Forelimb muscle (tissue), 1 donor: Measurements from ENCODE around the gene OR10H3. TPM values are rescaled to one million over a fixed set of nuclear protein-coding genes. Genes with fewer than 3 reads are reported as not detected.
A peak's percentile ranks its signal among the peaks of the same experiment; 100 is the strongest.
"Not testable (repeated sequence)": the region's sequence is repeated elsewhere in the genome, so short reads cannot be mapped to it uniquely, and the experiment has no call there.

ENCODE experiments used
- DNase-seq: peaks from one replicate; pipeline ENCODE4 v3.0.0-alpha.2; 2013; ENCODE audit warnings: low read depth
- polyA plus RNA-seq: library from polyadenylated mRNA; unstranded; fragments of 120-200 nt; gene quantifications from one replicate; pipeline ENCODE4 v1.2.1, GENCODE V29; 2013; ENCODE audit not compliant: insufficient read length

OR10H3 gene
- polyA plus RNA-seq, 1 donor, result not detected

- DNase-seq, result no peak
These were observed 39.5 kb downstream of the OR10H3 start for GRCh38 chr19:15776991-15777970.

DNA sequence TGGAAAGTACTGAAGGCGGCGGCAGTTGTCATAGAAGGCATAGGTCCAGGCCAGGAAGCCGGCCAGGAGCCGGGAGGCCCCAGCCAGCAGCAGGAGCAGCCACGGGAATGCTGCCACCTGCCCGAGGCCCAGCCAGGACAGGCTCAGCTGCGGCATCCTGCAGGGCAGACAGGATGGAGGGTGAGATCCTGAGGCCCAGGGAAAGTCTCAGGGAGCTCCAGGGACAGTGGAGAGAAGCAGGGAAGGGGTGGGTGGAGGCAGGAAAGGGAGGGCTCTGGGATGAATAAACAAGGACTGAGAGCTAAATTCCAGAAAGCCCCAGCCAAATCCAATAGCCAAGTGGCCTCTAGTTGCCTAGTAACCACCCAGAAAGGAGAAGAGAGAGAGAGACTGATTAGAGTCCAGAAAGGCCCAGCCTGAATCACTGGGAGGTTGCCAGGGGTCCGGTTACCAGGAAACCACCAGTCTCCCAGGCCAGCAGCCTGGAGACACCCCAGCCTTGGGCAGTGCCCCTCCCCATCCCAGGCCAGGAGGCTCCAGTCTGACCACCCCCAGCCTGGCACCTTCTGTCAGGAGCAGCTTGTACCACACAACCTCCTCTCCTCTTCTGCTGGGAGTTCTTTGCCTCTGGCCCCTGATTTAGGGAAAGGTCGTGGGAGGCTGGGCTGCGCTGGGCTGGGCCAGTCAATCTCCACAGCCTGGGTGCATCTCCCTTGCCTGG lies 42.1 kb downstream of the OR10H3 start:
- peak; percentile 65 for DNase-seq

- DNase-seq, result peak; percentile 5
These were observed 43.0 kb downstream of the OR10H3 start for GRCh38 chr19:15780610-15781418.

GRCh38 chr19:15781661-15782060 lies 43.9 kb downstream of the OR10H3 start:
- no peak for DNase-seq

- no peak for DNase-seq
These were observed 44.4 kb downstream of the OR10H3 start for GRCh38 chr19:15782211-15782610.

- DNase-seq, result not testable (repeated sequence)
These were observed 45.1 kb downstream of the OR10H3 start for GRCh38 chr19:15782896-15783295.

- DNase-seq, result no peak
These were observed 49.9 kb downstream of the OR10H3 start, which contains the start of gene OR10H5 for GRCh38 chr19:15787611-15788155. TSS of gene OR10H5 (plus strand) at chr19:15787661. CDS start at chr19:15794049, 6,388 bp downstream.

DNA sequence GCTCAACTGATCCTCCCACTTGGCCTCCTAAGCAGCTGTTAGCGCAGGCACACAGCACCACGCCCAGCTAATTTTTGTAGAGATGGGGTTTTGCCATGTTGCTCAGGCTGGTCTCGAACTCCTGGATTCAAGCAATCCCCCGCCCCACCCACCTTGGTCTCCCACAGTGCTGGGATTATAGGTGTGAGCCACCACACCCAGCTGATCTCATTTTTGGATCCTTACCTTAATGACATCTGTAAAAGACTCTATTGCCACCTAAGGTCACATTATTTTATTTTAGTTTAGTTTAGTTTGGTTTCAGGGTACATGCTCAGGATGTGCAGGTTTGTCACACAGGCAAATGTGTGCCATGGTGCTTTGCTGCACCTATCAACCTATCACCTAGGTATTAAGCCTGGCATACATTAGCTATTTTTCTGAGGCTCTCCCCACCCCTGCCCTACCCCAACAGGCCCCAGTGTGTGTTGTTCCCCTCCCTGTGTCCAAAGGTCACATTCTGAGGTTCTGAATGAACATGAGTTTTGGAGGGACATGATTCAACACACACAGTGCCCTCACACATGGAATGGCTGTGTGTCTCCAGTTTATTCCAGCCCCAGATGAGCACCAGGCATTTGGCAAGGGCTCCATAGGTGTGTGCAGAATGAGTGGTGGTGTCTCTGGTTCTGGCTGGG lies 50.9 kb downstream of the OR10H3 start:
- DNase-seq, result no peak

DNA sequence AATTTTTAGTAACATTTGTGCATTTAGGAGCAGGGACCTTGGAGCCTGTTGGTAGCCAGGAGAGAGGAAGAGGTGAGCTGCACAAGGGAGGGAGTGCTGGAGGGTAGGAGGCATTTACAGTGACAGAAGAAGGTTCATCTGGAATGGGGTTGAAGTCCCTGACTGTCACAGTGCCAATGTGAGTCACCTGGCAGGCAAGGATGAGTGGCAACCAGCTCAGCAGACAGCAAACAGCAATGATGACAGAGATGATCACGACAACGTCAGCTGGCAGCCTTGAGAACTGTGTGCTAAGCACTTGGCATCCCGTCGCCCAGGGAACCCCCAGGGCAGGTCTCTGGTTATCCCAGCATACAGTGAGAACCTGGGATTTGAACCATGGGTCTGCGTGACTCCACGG lies 52.3 kb downstream of the OR10H3 start:
- no peak for DNase-seq

Other genes starting within 250 kb of the OR10H3 start
- not detected for gene CYP4F22, start 229.5 kb upstream of the OR10H3 start, polyA plus RNA-seq
- not detected for gene CYP4F8, start 122.8 kb upstream of the OR10H3 start, polyA plus RNA-seq
- gene CYP4F3, start 97.1 kb upstream of the OR10H3 start, polyA plus RNA-seq, result 0.24 TPM
- 0.62 TPM for gene CYP4F12, start 64.9 kb upstream of the OR10H3 start, polyA plus RNA-seq
- gene OR10H2, start 10.0 kb upstream of the OR10H3 start, polyA plus RNA-seq, result not detected
- gene OR10H5, start 49.7 kb downstream of the OR10H3 start, polyA plus RNA-seq, result 0.04 TPM
- 0.04 TPM for gene OR10H1, start 77.7 kb downstream of the OR10H3 start, polyA plus RNA-seq
- not detected for gene CYP4F2, start 160.1 kb downstream of the OR10H3 start, polyA plus RNA-seq
- not detected for gene CYP4F11, start 196.5 kb downstream of the OR10H3 start, polyA plus RNA-seq
- not detected for gene OR10H4, start 211.0 kb downstream of the OR10H3 start, polyA plus RNA-seq